ENCODE data around the gene PHC2.

Gene PHC2

DNA sequence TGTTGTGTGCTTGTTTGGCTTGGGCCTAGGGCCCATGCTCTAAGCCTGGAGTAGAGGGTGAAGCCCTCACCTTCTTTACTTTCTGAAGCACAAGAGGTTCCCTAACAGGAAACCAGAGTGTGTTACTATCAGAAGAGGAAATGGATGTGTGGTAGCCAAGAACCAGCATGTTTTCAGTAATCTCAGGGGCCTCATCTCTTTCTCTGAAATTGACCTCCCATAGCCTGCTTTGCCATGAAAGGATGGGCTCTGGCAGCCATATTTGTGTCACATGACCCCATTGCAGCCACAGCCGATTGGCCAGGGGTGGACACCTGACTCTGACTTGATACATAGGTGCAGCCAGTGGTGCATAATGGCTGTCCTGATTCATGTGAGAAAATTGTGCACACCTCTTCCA, 128.6 kb downstream of the PHC2 start:
- no peak overlapping the region for H3K27ac ChIP-seq
- no peak for DNase-seq
- TF ChIP-seq, protein P1, sequence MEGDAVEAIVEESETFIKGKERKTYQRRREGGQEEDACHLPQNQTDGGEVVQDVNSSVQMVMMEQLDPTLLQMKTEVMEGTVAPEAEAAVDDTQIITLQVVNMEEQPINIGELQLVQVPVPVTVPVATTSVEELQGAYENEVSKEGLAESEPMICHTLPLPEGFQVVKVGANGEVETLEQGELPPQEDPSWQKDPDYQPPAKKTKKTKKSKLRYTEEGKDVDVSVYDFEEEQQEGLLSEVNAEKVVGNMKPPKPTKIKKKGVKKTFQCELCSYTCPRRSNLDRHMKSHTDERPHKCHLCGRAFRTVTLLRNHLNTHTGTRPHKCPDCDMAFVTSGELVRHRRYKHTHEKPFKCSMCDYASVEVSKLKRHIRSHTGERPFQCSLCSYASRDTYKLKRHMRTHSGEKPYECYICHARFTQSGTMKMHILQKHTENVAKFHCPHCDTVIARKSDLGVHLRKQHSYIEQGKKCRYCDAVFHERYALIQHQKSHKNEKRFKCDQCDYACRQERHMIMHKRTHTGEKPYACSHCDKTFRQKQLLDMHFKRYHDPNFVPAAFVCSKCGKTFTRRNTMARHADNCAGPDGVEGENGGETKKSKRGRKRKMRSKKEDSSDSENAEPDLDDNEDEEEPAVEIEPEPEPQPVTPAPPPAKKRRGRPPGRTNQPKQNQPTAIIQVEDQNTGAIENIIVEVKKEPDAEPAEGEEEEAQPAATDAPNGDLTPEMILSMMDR (IDR thresholded peaks at IDR 0.05; ENCODE audit: low read depth, low read length, missing control alignments) = no peak
- H3K36me3 ChIP-seq (replicated peaks) = peaks cover 4% of the 10 kb centered on the region
- in situ Hi-C loops (cut with HindIII; ENCODE audit: low pct_ligation_motif_present, low sequenced_read_pairs) = no loop called here
- H3K27me3 ChIP-seq (replicated peaks) = no peaks in the 10 kb centered on the region
- H3K4me3 ChIP-seq (ENCODE audit: low read depth, low read length) = no peak overlapping the region

DNA sequence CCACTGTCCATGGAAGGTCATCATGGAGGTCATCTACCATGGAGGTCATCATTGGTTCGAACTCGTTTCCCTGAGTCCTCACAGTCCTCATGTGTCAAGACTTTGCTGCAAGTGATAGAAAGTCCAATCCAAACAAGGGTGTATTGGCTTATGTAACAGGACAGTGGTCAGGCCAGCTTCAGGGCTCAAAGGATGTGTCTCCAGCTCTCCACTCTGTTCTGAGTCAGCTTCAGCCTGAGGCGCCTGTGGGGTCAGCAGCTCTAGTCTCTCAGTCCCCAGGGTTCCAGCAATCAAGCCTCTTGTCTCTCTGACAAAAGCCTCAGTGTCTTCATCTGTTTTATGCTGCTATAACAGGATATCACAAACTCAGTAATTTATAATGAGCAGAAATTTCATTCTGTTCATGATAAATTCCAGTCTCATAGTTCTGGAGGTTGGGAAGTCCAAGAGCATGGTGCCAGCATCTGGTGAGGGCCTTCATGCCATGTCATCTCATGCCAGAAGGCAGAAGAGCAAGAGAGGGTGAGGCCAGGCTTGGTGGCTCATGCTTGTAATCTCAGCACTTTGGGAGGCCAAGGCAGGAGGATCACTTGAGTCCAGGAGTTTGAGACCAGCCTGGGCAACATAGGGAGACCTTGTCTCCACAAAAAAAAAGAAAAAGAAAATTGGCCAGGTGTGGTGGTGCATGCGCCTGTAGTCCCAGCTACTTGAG, 129.5 kb downstream of the PHC2 start:
- no peak for DNase-seq
- Histone ChIP-seq H3K27me3 (replicated peaks) (no peaks in the 10 kb centered on the region), H3K36me3 (replicated peaks) (peaks cover 6% of the 10 kb centered on the region), H3K27ac (no peak overlapping the region), H3K4me3 (ENCODE audit: low read depth, low read length) (no peak overlapping the region)
- in situ Hi-C loops (cut with HindIII; ENCODE audit: low pct_ligation_motif_present, low sequenced_read_pairs) = no loop called here
- TF ChIP-seq, protein P1 (IDR thresholded peaks at IDR 0.05; ENCODE audit: low read depth, low read length, missing control alignments) = no peak

DNA sequence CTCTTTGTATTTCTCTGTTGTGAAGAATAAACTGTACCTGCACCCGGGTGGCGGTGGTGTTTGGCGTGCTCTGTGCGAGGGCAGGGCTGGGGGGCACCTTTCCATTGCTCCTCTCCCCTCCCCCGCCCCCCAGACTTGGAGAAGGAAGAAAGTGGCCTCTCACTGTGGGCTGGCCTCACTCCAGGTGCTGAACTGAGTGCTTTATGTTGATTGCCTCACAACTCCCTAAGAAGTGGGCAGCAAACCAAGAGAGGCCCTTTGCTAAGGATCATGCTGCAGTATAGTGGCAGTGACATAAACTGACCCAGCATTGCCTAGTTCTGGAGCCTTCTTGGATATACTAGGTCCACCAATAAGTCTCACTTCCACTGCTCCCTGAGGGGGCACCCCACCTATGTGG, 130.2 kb downstream of the PHC2 start:
- in situ Hi-C loops (cut with HindIII; ENCODE audit: low pct_ligation_motif_present, low sequenced_read_pairs) = no loop called here
- DNase-seq = no peak
- Histone ChIP-seq H3K27me3 (replicated peaks) (no peaks in the 10 kb centered on the region), H3K36me3 (replicated peaks) (peaks cover 14% of the 10 kb centered on the region), H3K27ac (no peak overlapping the region), H3K4me3 (ENCODE audit: low read depth, low read length) (no peak overlapping the region)
- TF ChIP-seq, protein P1 (IDR thresholded peaks at IDR 0.05; ENCODE audit: low read depth, low read length, missing control alignments) = no peak

- DNase-seq = no peak
- H3K27ac ChIP-seq = no peak overlapping the region
- H3K27me3 ChIP-seq (replicated peaks) = no peaks in the 10 kb centered on the region
- TF ChIP-seq, protein P1 (IDR thresholded peaks at IDR 0.05; ENCODE audit: low read depth, low read length, missing control alignments) = no peak
- H3K36me3 ChIP-seq (replicated peaks) = peaks cover 18% of the 10 kb centered on the region
- H3K4me3 ChIP-seq (ENCODE audit: low read depth, low read length) = no peak overlapping the region
- in situ Hi-C loops (cut with HindIII; ENCODE audit: low pct_ligation_motif_present, low sequenced_read_pairs) = no loop called here
These were observed 131.3 kb downstream of the PHC2 start for GRCh38 chr1:33299461-33300155.

GRCh38 chr1:33298623-33299277, 132.1 kb downstream of the PHC2 start:
- H3K27ac ChIP-seq = no peak overlapping the region
- peaks cover 18% of the 10 kb centered on the region for H3K36me3 ChIP-seq (replicated peaks)
- DNase-seq = peak; percentile 51
- TF ChIP-seq, protein P1 (IDR thresholded peaks at IDR 0.05; ENCODE audit: low read depth, low read length, missing control alignments) = peak; percentile 98
- H3K4me3 ChIP-seq (ENCODE audit: low read depth, low read length) = no peak overlapping the region
- in situ Hi-C loops (cut with HindIII; ENCODE audit: low pct_ligation_motif_present, low sequenced_read_pairs) = no loop called here
- no peaks in the 10 kb centered on the region for H3K27me3 ChIP-seq (replicated peaks)

Measured in brain microvascular endothelial cell (primary cell).